IPS DF 4.7 (cell line): ENCODE data around the gene ACOT11.
"Not testable (repeated sequence)": the region's sequence is repeated elsewhere in the genome, so short reads cannot be mapped to it uniquely, and the experiment has no call there.

Experiments used
- DNase-seq: peaks from one replicate; pipeline ENCODE4 v3.0.0-alpha.2; 2013; ENCODE audit warnings: low spot score; ENCODE audit errors: extremely low read depth

Gene ACOT11

GRCh38 chr1:54608566-54609230 is 60.7 kb downstream of the ACOT11 start:
- no peak for DNase-seq

GRCh38 chr1:54609301-54609921 is 61.4 kb downstream of the ACOT11 start:
- DNase-seq: no peak

DNA sequence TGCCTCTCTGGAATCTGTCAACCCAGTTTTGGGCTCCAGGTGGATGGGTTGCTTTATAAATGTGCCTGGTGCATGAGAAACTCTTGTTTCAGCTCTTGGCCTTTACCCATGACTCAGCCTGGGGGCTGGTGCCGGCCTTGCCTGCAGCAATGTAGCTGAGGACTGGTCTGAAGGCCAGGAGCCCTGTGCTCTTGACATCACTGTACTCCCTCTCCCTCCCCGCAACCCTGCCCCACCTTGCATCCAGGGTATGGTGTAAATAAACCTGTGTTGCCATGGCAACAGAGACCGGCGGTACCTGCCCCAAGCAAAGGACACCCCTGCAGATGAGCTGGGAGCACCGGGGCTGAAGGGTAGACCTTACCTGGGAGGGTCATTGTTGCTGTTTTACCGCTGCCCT is 62.0 kb downstream of the ACOT11 start:
- DNase-seq: no peak

- DNase-seq: no peak
Observed at GRCh38 chr1:54610601-54611580, 62.9 kb downstream of the ACOT11 start.

- DNase-seq: no peak
Observed at GRCh38 chr1:54611621-54612020, 63.6 kb downstream of the ACOT11 start.

DNA sequence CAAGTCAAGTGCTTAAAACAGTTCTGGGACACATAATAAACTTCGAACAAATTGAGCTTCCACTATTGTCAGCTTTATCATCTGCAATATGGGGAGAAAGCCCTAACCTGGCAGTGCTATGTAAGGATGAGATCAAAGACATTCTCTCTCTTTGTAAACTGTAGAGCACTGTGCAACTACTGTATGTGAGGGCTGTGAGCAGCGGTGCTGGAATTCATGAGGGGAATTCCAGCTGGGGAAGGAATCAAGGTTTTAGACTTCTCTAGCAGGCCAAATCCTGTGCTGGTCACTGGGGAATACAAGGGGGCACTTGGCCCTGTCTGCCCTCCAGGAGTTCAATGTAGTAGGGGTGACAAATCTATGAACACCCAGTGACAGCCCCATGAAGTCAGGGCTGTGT is 66.0 kb downstream of the ACOT11 start:
- no peak for DNase-seq

DNA sequence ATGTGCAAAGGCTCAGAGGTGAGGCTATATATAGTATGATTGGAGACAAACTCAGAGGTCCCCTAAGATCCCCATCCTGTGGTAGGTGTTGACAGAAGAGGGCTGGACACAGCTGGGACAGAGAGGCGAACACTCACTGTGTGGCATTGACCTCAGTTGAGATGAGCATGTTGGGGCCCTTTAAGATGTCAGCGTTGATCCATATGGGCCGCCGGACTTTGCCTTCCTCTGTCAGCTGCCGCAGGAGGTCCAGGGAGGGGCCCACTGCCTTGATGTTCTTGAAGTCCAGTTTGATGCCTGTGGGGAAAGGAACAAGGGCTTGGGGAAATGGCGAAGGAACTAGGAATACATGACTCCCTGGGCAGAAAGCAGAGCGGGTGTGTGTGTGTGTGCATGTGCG is 66.5 kb downstream of the ACOT11 start:
- DNase-seq: no peak

- no peak for DNase-seq
Observed at GRCh38 chr1:54615531-54616279, 67.7 kb downstream of the ACOT11 start.

DNA sequence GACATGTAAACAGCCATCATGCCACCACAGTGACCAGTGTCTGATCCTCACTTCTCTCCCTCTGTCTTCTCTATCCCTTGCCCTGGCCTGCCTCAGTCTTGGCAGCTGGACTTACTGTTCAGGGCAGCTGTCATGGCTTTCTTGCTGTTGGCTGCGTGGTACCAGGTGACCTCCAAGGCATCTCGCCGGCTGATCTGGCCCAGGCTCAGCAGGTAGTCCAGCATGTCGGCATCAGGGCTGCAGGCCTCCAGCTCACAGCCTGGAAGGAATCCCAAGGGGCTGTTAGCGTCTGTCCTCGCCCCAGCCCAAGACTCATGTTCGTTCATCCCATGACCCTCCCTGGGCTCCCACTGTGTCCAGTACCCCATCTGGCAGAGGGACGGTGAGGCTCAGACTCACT is 71.7 kb downstream of the ACOT11 start:
- DNase-seq: no peak

DNA sequence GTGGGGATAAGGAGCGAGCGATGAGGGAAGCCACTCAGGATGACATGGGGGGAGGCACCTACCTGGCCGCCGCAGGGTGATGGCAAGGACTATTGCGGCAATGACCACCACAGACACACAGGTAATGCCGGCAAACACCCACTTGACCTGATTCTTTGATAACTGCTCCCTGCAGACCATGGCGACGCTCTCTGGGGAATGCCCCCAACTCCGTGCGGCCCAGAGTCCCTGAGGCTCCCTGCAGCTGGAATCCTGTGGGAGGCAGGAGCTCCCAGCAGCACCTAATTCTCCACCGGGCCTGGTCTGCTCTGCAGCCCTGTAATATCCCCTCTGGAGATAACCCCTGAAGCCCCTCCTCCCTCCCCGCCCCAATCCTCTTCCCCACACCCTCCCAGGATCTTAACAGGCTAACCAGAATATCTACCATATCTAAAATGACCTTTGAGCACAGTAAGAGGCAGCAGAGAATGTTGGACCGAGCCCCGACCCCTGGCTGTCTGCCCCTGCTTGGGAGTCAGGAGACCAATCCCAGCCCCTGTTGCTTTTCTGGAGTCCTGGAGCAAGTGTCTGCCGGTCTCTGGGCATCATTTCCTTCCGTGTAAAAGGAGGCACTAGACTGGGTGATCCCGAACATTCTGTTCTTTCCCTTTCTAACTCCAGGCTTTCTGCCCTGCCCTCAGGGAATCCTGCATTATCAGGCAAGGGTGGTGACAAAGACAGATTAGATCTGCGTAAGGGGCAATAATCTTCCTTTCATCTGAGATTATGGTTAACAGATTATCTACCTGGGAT is 75.4 kb downstream of the ACOT11 start, which contains the start of gene FAM151A:
TSS of gene FAM151A (minus strand) at position 310 of the 792 bp plus-strand sequence. CDS start at position 180, 130 bp downstream.
- DNase-seq: no peak

- DNase-seq: no peak
Observed at GRCh38 chr1:54624466-54625464, 76.7 kb downstream of the ACOT11 start.

DNA sequence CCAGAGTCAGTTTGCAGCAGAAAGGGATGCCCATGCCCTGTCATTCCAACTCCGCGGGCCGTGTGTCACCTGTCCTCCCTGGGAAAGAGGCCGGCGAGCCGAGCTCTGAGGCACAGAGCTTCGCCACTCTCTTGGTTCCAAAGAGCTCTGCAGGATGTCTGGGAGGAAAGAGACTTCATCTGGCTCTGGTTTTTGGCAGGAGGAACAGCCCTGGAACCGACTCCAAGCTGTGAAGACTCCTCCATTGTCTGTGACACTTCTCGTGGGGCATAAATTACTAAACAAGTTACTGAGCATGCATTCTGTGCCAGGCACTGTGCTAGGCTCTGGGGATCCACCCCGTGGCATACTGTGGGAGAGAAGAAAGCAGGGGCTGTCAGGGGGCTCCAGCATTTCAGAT is 79.2 kb downstream of the ACOT11 start:
- DNase-seq: no peak

DNA sequence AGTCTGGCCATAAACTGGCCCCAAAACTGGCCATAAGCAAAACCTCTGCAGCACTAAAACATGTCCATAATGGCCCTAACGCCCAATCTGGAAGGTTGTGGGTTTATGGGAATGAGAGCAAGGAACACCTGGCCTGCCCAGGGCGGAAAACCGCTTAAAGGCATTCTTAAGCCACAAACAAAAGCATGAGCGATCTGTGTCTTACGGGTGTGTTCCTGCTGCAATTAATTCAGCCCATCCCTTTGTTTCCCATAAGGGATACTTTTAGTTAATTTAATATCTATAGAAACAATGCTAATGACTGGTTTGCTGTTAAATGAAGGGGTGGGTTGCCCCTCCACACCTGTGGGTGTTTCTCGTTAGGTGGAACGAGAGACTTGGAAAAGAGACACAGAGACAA is 87.8 kb downstream of the ACOT11 start:
- DNase-seq: not testable (repeated sequence)

DNA sequence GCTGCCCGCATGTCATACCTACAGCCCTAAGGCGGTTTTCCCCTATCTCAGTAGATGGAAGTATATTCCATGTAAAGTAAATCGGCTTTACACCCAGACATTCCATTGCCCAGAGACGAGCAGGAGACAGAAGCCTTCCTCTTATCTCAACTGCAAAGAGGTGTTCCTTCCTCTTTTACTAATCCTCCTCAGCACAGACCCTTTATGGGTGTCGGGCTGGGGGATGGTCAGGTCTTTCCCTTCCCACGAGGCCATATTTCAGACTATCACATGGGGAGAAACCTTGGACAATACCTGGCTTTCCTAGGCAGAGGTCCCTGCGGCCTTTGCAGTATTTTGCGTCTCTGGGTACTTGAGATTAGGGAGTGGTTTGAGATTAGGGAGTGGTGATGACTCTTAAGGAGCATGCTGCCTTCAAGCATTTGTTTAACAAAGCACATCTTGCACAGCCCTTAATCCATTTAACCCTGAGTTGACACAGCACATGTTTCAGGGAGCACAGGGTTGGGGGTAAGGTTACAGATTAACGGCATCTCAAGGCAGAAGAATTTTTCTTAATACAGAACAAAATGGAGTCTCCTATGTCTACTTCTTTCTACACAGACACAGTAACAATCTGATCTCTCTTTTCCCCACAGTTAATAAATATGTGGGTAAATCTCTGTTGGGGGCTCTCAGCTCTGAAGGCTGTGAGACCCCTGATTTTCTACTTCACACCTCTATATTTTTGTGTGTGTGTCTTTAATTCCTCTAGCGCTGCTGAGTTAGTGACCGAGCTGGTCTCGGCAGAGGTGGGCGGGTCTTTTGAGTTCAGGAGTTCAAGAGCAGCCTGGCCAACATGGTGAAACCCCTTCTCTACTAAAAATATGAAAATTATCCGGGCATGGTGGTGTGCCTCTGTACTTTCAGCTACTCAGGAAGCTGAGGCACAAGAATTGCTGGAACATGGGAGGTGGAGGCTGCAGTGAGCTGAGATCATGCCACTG is 88.7 kb downstream of the ACOT11 start:
- DNase-seq: not testable (repeated sequence)

DNA sequence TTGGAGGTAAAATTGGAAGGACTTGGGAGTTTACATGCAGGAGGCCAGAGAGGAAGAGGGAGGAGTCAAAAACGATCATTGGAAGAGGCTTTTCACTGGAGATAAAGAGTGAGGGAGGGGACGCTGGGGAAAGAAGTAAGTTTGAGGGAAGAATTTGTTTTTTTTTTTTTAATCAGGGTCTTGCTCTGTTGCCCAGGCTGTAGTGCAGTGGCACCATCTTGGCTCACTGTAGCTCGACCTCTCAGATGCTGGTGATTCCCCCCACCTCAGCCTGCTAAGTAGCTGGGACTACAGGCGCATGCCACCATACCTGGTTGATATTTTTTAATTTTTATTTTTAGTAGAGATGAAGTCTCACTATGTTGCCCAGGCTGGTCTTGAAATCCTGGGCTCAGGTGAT is 92.3 kb downstream of the ACOT11 start:
- DNase-seq: no peak

DNA sequence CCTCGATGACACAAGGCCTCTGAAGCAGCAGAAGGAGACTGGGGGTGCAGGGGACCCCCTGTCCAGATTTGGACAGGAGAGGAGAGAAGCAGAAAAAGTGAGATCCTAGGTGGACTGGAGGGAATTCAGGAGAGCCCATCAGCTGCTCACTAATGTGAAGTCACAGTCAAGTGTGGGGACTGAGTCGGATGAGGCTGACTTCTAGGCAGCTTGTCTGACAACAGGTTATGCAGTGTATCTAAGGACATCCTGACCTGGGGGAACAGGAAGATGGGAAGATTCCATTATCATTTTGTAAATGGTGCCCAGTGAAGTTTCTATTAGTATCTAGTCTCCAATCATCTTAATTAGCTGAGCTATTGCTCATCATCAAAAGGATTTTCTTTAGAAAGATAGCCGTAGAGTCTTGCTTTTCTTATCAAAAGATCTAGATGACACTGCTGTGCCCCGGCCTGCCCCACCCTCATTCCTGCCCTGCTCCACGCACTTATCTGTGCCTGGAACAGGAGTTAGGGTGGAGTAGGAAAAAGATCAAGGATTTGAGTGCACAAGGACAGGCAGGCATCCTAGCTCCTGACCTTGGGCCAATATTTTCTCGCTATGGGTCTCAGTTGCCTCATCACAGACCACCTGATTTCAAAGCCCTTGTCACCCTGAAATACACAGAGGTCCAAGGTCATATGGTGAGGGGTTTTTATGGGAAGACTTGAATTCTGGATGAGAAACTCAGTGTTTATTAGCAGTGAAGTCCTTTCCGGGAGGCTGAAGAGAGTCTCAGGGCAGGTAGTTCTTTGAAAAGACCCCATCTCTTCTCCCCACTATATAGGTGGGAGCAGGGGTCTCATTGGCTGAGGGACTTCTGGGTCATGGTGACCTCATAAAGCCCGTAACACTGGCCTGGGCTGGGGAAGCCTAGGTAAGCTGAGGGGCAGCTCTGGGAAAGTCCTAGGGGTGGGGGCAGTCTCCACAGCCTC is 93.1 kb downstream of the ACOT11 start, which contains the start of gene MROH7:
TSS of gene MROH7 (plus strand) at position 924 of the 974 bp plus-strand sequence. CDS start 11,141 bp downstream, outside the sequence.
- no peak for DNase-seq

- no peak for DNase-seq
Observed at GRCh38 chr1:54643736-54644135, 95.7 kb downstream of the ACOT11 start.
